G401 (cell line): Measurements from ENCODE around the gene C4BPB. TPM values are rescaled to one million over a fixed set of nuclear protein-coding genes. Genes with fewer than 3 reads are reported as not detected.

Source experiments
- DNase-seq: peaks from one replicate; pipeline ENCODE4 v3.0.0-alpha.2; 2015; ENCODE audit warnings: low spot score
- in situ Hi-C: cut with HindIII; loops from 2 replicates; pipeline ENCODE4 v1.10.0; 2016; ENCODE audit warnings: low sequenced_read_pairs, mixed read lengths
- total RNA-seq: library from RNA; depleted of rRNA; stranded (reverse); fragments of >200 nt; shearing (Covaris generic); gene quantifications from 2 replicates; pipeline ENCODE4 v1.2.3, GENCODE V29; 2014

The C4BPB gene
- total RNA-seq, 1 experiment from 2014 or later, result not detected

GRCh38 chr1:207058878-207059867, 29.5 kb upstream of the C4BPB start:
- in situ Hi-C loops, result no loop called here
- DNase-seq, result no peak

GRCh38 chr1:207059881-207060280, 28.8 kb upstream of the C4BPB start:
- in situ Hi-C loops, result no loop called here
- no peak for DNase-seq

GRCh38 chr1:207060596-207060995, 28.1 kb upstream of the C4BPB start:
- in situ Hi-C loops, result no loop called here
- DNase-seq, result no peak

- in situ Hi-C loops, result no loop called here
- DNase-seq, result no peak
These were observed 26.6 kb upstream of the C4BPB start for GRCh38 chr1:207062058-207062457.

- in situ Hi-C loops, result no loop called here
These were observed 25.6 kb upstream of the C4BPB start for GRCh38 chr1:207063014-207063413.

GRCh38 chr1:207064561-207064960, 24.1 kb upstream of the C4BPB start:
- no peak for DNase-seq
- in situ Hi-C loops, result no loop called here

More at GRCh38 chr1:207063014-207063413, 25.6 kb upstream of the C4BPB start:
- DNase-seq, result no peak

GRCh38 chr1:207067185-207067584, 21.5 kb upstream of the C4BPB start:
- in situ Hi-C loops, result no loop called here
- DNase-seq, result no peak

GRCh38 chr1:207067665-207068064, 21.0 kb upstream of the C4BPB start:
- in situ Hi-C loops, result no loop called here
- no peak for DNase-seq

- in situ Hi-C loops, result no loop called here
- DNase-seq, result no peak
These were observed 19.6 kb upstream of the C4BPB start for GRCh38 chr1:207069061-207069460.

GRCh38 chr1:207069858-207070506, 18.7 kb upstream of the C4BPB start:
- DNase-seq, result no peak
- in situ Hi-C loops, result no loop called here

GRCh38 chr1:207070811-207071210, 17.8 kb upstream of the C4BPB start:
- in situ Hi-C loops, result no loop called here
- DNase-seq, result no peak

- in situ Hi-C loops, result no loop called here
- DNase-seq, result no peak
These were observed 17.2 kb upstream of the C4BPB start for GRCh38 chr1:207071426-207071825.

- no peak for DNase-seq
- in situ Hi-C loops, result no loop called here
These were observed 16.4 kb upstream of the C4BPB start for GRCh38 chr1:207072233-207072632.

GRCh38 chr1:207073906-207074820, 14.5 kb upstream of the C4BPB start:
- in situ Hi-C loops, result no loop called here
- no peak for DNase-seq

GRCh38 chr1:207076181-207076955, 12.3 kb upstream of the C4BPB start:
- in situ Hi-C loops, result no loop called here
- DNase-seq, result no peak

- in situ Hi-C loops, result no loop called here
- DNase-seq, result no peak
These were observed 11.6 kb upstream of the C4BPB start for GRCh38 chr1:207077012-207077411.

- peak; percentile 80 for DNase-seq
- in situ Hi-C loops, result no loop called here
These were observed 10.9 kb upstream of the C4BPB start for GRCh38 chr1:207077470-207078377.
